Neuronal stem cell (in vitro differentiated cells): ENCODE measurements around the gene ITGB1BP1.

Experiments used
- DNase-seq: peaks from one replicate; pipeline ENCODE4 v3.0.0-alpha.2; 2013; ENCODE audit warnings: low spot score
- H2AFZ ChIP-seq: one replicate; pipeline ENCODE4 v1.6.1; 2013; ENCODE audit warnings: mild to moderate bottlenecking, low read length, inconsistent platforms
- H2AK5ac ChIP-seq: 2 replicates; pipeline ENCODE4 v1.6.1; 2013; ENCODE audit warnings: low read depth, mild to moderate bottlenecking, inconsistent platforms, low read length, moderate library complexity, mixed read lengths
- H2BK120ac ChIP-seq: 2 replicates; pipeline ENCODE4 v1.6.1; 2013; ENCODE audit warnings: low read depth, mild to moderate bottlenecking, inconsistent platforms, low read length, moderate library complexity, mixed read lengths
- H2BK12ac ChIP-seq: one replicate; pipeline ENCODE4 v1.6.1; 2013; ENCODE audit warnings: low read length, inconsistent platforms
- H2BK15ac ChIP-seq: 2 replicates; pipeline ENCODE4 v1.6.1; 2013; ENCODE audit warnings: mild to moderate bottlenecking, low read length, inconsistent platforms, mixed read lengths
- H2BK5ac ChIP-seq: one replicate; pipeline ENCODE4 v1.6.1; 2013; ENCODE audit warnings: inconsistent platforms, mild to moderate bottlenecking, low read length, moderate library complexity
- H3K14ac ChIP-seq: one replicate; pipeline ENCODE4 v1.6.1; 2013; ENCODE audit warnings: low read length, inconsistent platforms
- H3K18ac ChIP-seq: 2 replicates; pipeline ENCODE4 v1.6.1; 2013; ENCODE audit warnings: low read length, inconsistent platforms
- H3K23ac ChIP-seq: 2 replicates; pipeline ENCODE4 v1.6.1; 2013; ENCODE audit warnings: low read depth, mild to moderate bottlenecking, mixed read lengths, low read length, inconsistent platforms; ENCODE audit not compliant: poor library complexity
- H3K27ac ChIP-seq: replicated peaks from 3 replicates; pipeline ENCODE4 v1.5.1; 2013; ENCODE audit warnings: low read length, inconsistent platforms
- H3K27me3 ChIP-seq, 3 experiments: 2 replicates each; pipeline ENCODE4 v1.6.1; 2013; ENCODE audit warnings: low read length in 3 of 3, mild to moderate bottlenecking in 2 of 3, inconsistent platforms in 1 of 3, low read depth in 1 of 3, mixed read lengths in 1 of 3, moderate library complexity in 1 of 3; ENCODE audit not compliant: control insufficient read depth in 3 of 3, insufficient read depth in 3 of 3
- H3K36me3 ChIP-seq, 2 donors: replicated peaks in 1 of 2; 2 replicates each; pipeline ENCODE4 v1.6.1; 2013; ENCODE audit warnings: low read length in 2 of 2; ENCODE audit not compliant: control insufficient read depth in 2 of 2, insufficient read depth in 2 of 2
- H3K4ac ChIP-seq: 2 replicates; pipeline ENCODE4 v1.6.1; 2013; ENCODE audit warnings: inconsistent platforms, mild to moderate bottlenecking, low read length, moderate library complexity
- H3K4me1 ChIP-seq, 2 donors: 1 replicate in 1 of 2; 2 replicates in 1 of 2; pipeline ENCODE4 v1.6.1; 2013; ENCODE audit warnings: low read length in 2 of 2, low read depth in 1 of 2; ENCODE audit not compliant: control insufficient read depth in 2 of 2, insufficient read depth in 1 of 2
- H3K4me2 ChIP-seq: one replicate; pipeline ENCODE4 v1.6.1; 2013; ENCODE audit warnings: mild to moderate bottlenecking, low read length, inconsistent platforms; ENCODE audit not compliant: insufficient read depth, poor library complexity, severe bottlenecking
- H3K4me3 ChIP-seq, 2 donors: 2 replicates each; pipeline ENCODE4 v1.5.1; 2013; ENCODE audit warnings: low read length in 2 of 2, mild to moderate bottlenecking in 2 of 2, inconsistent platforms in 1 of 2, moderate library complexity in 1 of 2
- H3K79me1 ChIP-seq: one replicate; pipeline ENCODE4 v1.6.1; 2013; ENCODE audit warnings: low read depth, mild to moderate bottlenecking, inconsistent platforms, low read length, moderate library complexity
- H3K9ac ChIP-seq: one replicate; pipeline ENCODE4 v1.6.1; 2013; ENCODE audit warnings: mild to moderate bottlenecking, low read depth, low read length, inconsistent platforms; ENCODE audit not compliant: poor library complexity
- H3K9me3 ChIP-seq, 2 donors: replicated peaks in 1 of 2; 2 replicates each; pipeline versions ENCODE3 to v1.6.1; 2013; ENCODE audit warnings: low read length in 2 of 2, mild to moderate bottlenecking in 2 of 2, inconsistent platforms in 1 of 2, low read depth in 1 of 2, mixed read lengths in 1 of 2, moderate library complexity in 1 of 2; ENCODE audit not compliant: control insufficient read depth in 2 of 2, insufficient read depth in 1 of 2
- H4K8ac ChIP-seq: one replicate; pipeline ENCODE4 v1.6.1; 2013; ENCODE audit warnings: low read depth, mild to moderate bottlenecking, inconsistent platforms, low read length, moderate library complexity
- H4K91ac ChIP-seq: one replicate; pipeline ENCODE4 v1.6.1; 2013; ENCODE audit warnings: low read length, low read depth, mild to moderate bottlenecking, inconsistent platforms; ENCODE audit not compliant: poor library complexity
- WGBS, 2 donors: extraction: QIAGEN DNeasy Blood & Tissue Kit; methylation state at CpG; one replicate each; pipeline ENCODE4 v1.1.7; 2013; ENCODE audit warnings: missing lambda C conversion rate in 2 of 2, mixed read lengths in 1 of 2; ENCODE audit not compliant: insufficient read length in 2 of 2, insufficient replicate concordance in 1 of 2; ENCODE audit errors: extremely low coverage in 2 of 2; 5-methylcytosine and 5-hydroxymethylcytosine counted together

The ITGB1BP1 gene

DNA sequence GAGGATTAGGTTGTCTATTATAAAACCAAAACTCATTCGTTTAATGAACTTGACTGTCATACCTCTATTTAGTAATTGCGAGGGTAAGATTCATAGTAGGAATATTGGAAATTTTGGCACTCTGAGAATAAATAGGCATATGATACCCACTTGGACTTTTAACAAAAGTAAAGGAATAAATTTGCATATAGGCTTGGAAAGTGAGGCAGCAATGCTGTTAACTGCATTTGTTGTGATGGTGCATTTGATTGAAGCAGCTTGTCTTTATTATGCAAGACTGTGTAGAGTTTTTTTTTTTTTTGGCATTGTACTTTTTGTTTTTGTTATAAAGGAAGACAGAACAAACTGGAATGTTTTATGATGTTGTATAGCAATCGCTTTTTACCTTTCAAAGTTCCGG, 18.9 kb downstream of the ITGB1BP1 start:
- DNase-seq, result no peak
- Histone ChIP-seq H3K36me3 (peaks cover 17 to 84% of the 10 kb centered on the region in 2 donors), H3K4ac (no peak overlapping the region), H3K14ac (no peak overlapping the region), H4K91ac (no peak overlapping the region), H3K9me3 (no peaks in the 10 kb centered on the region), H2BK12ac (no peak overlapping the region), H3K9ac (no peak overlapping the region), H3K4me2 (no peak overlapping the region), H2BK15ac (no peak overlapping the region), H2BK5ac (no peak overlapping the region), H3K27ac (no peak overlapping the region), H3K4me1 (peaks cover 0 to 2% of the 10 kb centered on the region in 2 donors), H3K4me3 (no peak overlapping the region), H4K8ac (no peak overlapping the region), H3K27me3 (no peaks in the 10 kb centered on the region), H3K23ac (no peak overlapping the region), H2BK120ac (no peak overlapping the region), H3K79me1 (no peaks in the 10 kb centered on the region), H3K18ac (no peak overlapping the region), H2AFZ (no peak overlapping the region), H2AK5ac (no peak overlapping the region)
- no CpG with 5 or more reads among the region's 4 CpGs for WGBS, 2 donors

DNA sequence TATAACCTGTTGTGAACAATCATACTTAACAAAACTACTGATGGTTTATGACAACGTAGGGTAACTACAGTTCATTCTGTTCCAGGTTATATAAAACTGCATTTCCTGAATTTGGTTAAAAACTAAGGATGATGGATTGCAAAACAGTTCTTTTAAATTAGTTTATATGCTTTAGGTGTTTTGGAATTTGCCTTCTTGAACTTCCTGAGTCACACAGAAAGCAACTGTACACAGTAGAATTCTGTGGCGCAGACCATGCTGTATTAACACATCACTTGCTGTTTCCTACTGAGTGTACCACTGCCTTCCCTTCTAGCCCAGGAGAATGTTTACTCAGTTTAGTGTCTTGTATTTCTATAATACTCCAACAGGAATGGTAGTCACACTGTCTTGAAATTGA, 19.4 kb downstream of the ITGB1BP1 start:
- Histone ChIP-seq H4K8ac (no peak overlapping the region), H3K27me3 (no peaks in the 10 kb centered on the region), H2BK5ac (no peak overlapping the region), H3K9me3 (no peaks in the 10 kb centered on the region), H2BK12ac (no peak overlapping the region), H3K27ac (no peak overlapping the region), H3K4ac (no peak overlapping the region), H3K4me2 (no peak overlapping the region), H2AFZ (no peak overlapping the region), H3K23ac (no peak overlapping the region), H3K18ac (no peak overlapping the region), H4K91ac (no peak overlapping the region), H2BK120ac (no peak overlapping the region), H3K36me3 (peaks cover 17 to 83% of the 10 kb centered on the region in 2 donors), H3K14ac (no peak overlapping the region), H2BK15ac (no peak overlapping the region), H3K4me3 (no peak overlapping the region), H2AK5ac (no peak overlapping the region), H3K79me1 (no peaks in the 10 kb centered on the region), H3K4me1 (peaks cover 0 to 3% of the 10 kb centered on the region in 2 donors), H3K9ac (no peak overlapping the region)
- no CpG with 5 or more reads among the region's 2 CpGs for WGBS, 2 donors
- no peak for DNase-seq

DNA sequence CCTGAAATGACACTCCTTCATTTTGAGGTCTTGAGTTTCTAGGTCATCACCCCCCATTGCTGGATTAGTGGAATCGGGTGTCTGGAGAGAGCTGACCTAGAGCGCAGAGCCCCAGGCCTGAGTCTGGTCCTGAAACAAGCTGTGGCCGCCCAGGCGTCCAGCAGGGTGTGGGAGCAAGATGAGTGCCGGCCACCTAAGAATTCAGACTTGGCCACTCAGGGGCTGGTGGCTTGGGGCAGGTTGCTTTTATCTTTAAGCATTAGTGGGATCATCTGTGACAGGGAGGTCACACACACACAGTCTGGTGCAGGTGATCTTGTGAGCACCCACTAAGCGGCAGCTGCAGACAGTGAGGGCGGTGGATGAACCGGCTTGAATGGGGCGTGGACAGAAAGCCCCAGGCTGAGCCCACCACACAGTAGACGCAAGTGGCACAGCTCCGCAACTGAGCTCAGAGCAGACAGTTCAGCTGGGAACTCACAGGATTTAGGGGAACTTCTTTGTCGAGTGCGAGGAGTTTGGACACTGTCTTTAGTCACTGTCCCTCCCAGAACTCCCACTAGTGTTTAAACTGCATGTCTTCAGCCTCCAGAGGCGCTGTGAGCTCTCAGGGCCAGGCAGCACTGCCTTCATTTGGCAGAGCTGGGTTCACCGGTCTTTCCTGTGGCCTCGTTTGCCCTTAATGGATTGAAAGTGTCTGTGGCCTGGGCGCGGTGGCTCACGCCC, 21.5 kb downstream of the ITGB1BP1 start:
- Histone ChIP-seq H3K14ac (no peak overlapping the region), H4K8ac (no peak overlapping the region), H3K4me2 (no peak overlapping the region), H4K91ac (no peak overlapping the region), H3K36me3 (peaks cover 13 to 81% of the 10 kb centered on the region in 2 donors), H3K4me1 (peaks cover 0 to 3% of the 10 kb centered on the region in 2 donors), H2BK12ac (no peak overlapping the region), H3K27ac (no peak overlapping the region), H2BK15ac (no peak overlapping the region), H2BK5ac (no peak overlapping the region), H3K4ac (no peak overlapping the region), H3K23ac (no peak overlapping the region), H3K9me3 (no peaks in the 10 kb centered on the region), H3K27me3 (no peaks in the 10 kb centered on the region), H3K9ac (peak overlapping the region; percentile 47), H2AK5ac (no peak overlapping the region), H3K18ac (no peak overlapping the region), H2BK120ac (no peak overlapping the region), H3K4me3 (no peak overlapping the region), H2AFZ (no peak overlapping the region), H3K79me1 (no peaks in the 10 kb centered on the region)
- no peak for DNase-seq
- no CpG with 5 or more reads among the region's 19 CpGs for WGBS, 2 donors

DNA sequence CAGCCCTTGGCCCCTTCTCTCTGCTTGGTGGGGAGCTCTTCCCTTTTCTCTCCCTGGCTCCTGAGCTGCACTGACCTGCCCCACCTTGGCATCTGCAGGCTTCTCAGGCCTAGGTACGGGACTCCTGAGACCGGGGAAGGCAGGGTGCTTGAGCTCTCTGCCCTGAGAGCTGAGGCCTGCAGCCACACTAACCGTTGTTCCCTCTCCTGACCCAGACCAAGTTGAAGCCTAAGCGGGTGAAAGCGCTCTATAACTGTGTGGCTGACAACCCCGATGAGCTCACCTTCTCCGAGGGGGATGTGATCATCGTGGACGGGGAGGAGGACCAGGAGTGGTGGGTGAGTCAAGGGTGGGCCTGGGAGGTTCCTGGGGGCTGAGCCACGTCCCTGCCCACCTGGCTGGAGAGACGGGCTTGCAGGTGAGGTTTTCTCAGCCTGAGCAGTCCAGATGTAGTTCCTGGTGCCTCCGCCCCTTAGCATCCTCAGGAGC, 22.2 kb downstream of the ITGB1BP1 start:
- DNase-seq, result no peak
- H3K4me1 ChIP-seq, result peaks cover 0 to 3% of the 10 kb centered on the region in 2 donors
- no peak overlapping the region for H2BK15ac ChIP-seq
- H3K18ac ChIP-seq, result no peak overlapping the region
- H2BK120ac ChIP-seq, result no peak overlapping the region
- H2AFZ ChIP-seq, result no peak overlapping the region
- H4K91ac ChIP-seq, result no peak overlapping the region
- no peak overlapping the region for H3K9ac ChIP-seq
- H3K23ac ChIP-seq, result no peak overlapping the region
- no peak overlapping the region for H2AK5ac ChIP-seq
- no CpG with 5 or more reads among the region's 12 CpGs for WGBS, 2 donors
- H3K4me2 ChIP-seq, result no peak overlapping the region
- no peaks in the 10 kb centered on the region for H3K9me3 ChIP-seq
- no peak overlapping the region for H2BK12ac ChIP-seq
- H3K79me1 ChIP-seq, result no peaks in the 10 kb centered on the region
- peaks cover 14 to 82% of the 10 kb centered on the region in 2 donors for H3K36me3 ChIP-seq
- no peak overlapping the region for H3K27ac ChIP-seq
- no peak overlapping the region for H4K8ac ChIP-seq
- no peak overlapping the region for H3K4ac ChIP-seq
- H3K14ac ChIP-seq, result no peak overlapping the region
- H2BK5ac ChIP-seq, result no peak overlapping the region
- no peaks in the 10 kb centered on the region for H3K27me3 ChIP-seq
- H3K4me3 ChIP-seq, result no peak overlapping the region
